K562 treated with DMSO at 1 percent for 48 hours (cell line): ENCODE measurements around the gene PRPSAP2. TPM values are rescaled to one million over a fixed set of nuclear protein-coding genes. Genes with fewer than 3 reads are reported as not detected.

Experiments used
- total RNA-seq: library from RNA; unstranded; fragments of 300-600 nt; gene quantifications from 2 replicates; pipeline ENCODE4 v1.2.3, GENCODE V29; 2022; ENCODE audit warnings: low replicate concordance; ENCODE audit errors: extremely low read depth

The PRPSAP2 gene, protein sequence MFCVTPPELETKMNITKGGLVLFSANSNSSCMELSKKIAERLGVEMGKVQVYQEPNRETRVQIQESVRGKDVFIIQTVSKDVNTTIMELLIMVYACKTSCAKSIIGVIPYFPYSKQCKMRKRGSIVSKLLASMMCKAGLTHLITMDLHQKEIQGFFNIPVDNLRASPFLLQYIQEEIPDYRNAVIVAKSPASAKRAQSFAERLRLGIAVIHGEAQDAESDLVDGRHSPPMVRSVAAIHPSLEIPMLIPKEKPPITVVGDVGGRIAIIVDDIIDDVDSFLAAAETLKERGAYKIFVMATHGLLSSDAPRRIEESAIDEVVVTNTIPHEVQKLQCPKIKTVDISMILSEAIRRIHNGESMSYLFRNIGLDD
- total RNA-seq, result not detected in 2 replicates

DNA sequence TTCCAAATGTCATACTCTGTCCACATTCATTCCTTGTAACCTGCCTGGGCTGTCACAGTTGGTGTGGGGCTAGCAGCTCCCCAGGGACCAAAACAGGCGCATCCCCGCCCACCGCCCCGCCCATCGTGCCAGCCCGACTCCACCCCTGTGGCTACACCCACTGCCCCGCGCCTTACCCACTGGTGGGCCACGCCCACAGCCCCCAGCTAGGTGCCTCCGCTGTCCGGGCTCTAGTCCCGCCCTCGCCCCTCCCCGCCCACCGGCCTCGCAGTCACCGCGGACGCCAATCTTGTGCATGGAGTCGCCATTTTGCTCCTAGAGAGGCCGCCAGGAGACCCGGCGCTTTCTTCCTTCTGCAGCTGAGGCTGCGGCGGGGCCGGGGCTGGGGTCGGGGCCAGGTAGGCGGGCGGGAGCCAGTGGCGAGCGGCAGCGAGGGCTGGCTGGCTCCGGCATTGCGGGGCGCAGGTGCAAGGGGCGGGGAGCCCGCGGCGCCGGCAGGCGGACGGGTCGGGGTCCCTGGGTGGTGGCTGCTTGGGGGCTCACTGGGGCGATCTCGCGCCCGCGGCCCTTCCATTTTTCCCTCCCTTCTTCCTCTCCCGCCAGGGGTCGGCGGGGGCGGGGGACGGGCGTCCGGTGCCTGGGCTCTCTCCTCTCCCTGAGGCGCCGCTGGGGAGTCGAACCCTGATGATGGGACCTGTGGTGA lies at the start of gene PRPSAP2:
Gene PRPSAP2, plus strand, starts transcription at position 268 of the 703 bp plus-strand sequence. CDS start 7,703 bp downstream, outside the sequence.

DNA sequence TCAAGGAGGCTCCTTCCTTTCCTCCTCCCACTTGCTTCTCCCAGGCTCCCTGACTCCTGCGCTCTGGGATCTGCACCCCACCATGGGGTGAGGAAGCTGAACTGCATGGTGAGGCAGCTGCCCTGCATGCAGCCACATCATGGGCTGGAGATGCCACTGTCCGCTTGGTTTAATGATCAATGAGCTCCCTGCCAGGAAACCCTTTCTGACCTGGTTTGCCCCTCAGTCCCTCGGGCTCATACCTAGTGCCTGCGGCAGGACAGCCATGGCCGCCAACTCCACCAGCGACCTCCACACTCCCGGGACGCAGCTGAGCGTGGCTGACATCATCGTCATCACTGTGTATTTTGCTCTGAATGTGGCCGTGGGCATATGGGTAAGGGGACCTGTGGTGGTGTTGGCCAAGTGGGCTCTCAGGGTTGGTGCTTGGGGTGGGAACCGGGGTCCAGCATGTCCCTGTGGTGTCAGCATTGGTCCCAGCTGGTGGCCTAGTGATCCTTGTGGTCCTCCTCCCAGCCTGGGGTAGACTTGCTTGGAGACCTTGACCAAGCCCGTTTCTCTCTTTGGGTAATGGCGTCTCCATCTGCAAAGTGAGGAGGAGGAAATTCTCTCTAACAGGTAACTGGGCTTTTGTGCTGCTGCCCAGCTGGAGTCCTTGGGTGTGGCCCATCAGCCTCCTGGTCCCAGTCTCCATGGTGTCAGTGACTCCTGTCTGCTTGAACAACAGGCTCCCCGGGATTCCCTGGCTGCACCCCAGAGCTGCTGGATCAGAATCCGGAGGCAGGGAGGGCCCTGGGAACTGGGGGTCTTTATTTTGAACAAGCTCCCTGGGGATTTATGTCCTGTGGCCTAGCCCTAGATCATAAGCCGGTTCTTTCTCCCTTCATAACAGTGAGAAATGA lies 94.3 kb downstream of the PRPSAP2 start, which contains the start of gene SLC5A10:
Gene SLC5A10, plus strand, starts transcription at position 225 of the 902 bp plus-strand sequence. Its CDS starts 41 bp downstream, at position 266.

Other genes with a start within 250 kb of the PRPSAP2 start
- gene TBC1D28, start 213.7 kb upstream of the PRPSAP2 start, total RNA-seq, result not detected in 2 replicates
- not detected in 2 replicates for gene FOXO3B, start 175.8 kb upstream of the PRPSAP2 start, total RNA-seq
- gene FBXW10, start 114.1 kb upstream of the PRPSAP2 start, total RNA-seq, result not detected in 2 replicates
- gene TVP23B, start 76.9 kb upstream of the PRPSAP2 start, total RNA-seq, result not detected in 2 replicates
- gene SLC5A10, start 94.0 kb downstream of the PRPSAP2 start, total RNA-seq, result not detected in 2 replicates
- not detected in 2 replicates for gene FAM83G, start 146.6 kb downstream of the PRPSAP2 start, total RNA-seq
- gene GRAP, start 188.8 kb downstream of the PRPSAP2 start, total RNA-seq, result not detected in 2 replicates